Measurements from ENCODE around the gene SMAP2. TPM values are rescaled to one million over a fixed set of nuclear protein-coding genes. Genes with fewer than 3 reads are reported as not detected.

SMAP2 gene
- total RNA-seq, 4 donors from 2014 or later = 36.7 to 55.2 (median 45.1) TPM

DNA sequence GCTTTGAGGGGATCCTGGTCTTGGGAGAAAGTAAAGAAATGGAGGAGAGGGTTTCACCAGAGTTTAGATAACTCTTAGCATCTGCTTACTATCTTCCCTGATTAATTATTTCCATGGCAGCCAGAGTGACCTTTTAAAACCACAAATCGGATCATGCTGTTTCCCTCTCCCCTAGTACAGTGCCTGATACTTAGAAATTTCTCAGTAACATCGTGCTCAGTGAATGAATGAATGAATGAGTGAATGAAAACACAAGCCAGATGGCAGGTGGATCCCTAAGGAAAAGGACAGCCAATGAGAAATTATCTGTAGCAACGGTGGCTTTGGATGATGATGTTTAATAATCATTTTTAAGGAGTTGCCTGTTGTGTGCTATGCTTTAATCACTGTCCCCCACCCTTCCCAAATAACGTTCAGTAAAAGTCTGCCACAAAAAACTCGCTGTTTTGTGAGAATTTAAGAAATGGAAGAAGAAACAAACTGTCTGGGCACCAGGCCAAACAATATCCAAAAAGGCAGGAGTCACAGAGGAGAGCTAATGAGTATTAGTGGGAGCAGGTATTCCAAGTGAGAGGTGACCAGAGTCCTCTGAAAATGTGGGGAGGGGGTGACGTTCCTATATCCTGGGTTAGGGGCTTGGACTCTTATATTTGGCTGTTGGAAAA is 737 bp upstream of the SMAP2 start:
- no peaks in the 10 kb centered on the region for H3K27me3 ChIP-seq
- no peaks in the 10 kb centered on the region for H3K9me3 ChIP-seq
- peaks cover 4 to 22% (median 6%) of the 10 kb centered on the region in 4 donors for H3K4me1 ChIP-seq
- 39 to 40% methylated on average over 6 of the region's 6 CpGs for WGBS, 2 donors
- H3K27ac ChIP-seq = no peak overlapping the region
- DNase-seq (ENCODE audit: low spot score in 2 of 2) = no peak
- no peak for TF ChIP-seq EP300 (IDR thresholded peaks at IDR 0.05)
- H3K36me3 ChIP-seq = no peaks in the 10 kb centered on the region
- peak overlapping the region in 3 of 4 donors; percentile 96 to 100 (median 99) for H3K4me3 ChIP-seq

DNA sequence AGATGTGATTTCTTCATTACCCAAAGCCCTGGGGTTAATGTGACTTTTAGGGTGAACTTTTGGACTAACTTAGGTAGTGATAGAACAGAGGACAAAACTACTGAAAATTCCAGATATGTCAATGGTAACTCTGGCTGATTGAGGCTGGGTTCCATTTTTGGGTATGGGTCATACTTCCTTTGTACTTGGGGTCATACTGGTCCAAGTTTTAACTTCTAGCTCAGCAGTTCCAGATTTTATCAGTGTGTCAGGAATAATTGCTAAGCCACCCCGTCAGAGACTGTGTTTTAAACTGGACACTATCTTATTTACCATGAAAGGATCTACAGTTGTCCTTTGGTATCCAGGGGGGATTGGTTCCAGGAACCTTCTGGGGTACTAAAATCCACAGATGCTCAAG is 4.0 kb downstream of the SMAP2 start:
- H3K9me3 ChIP-seq = no peaks in the 10 kb centered on the region
- no peak overlapping the region for H3K4me3 ChIP-seq
- peaks cover 5 to 37% (median 14%) of the 10 kb centered on the region in 4 donors for H3K4me1 ChIP-seq
- no peaks in the 10 kb centered on the region for H3K36me3 ChIP-seq
- no peaks in the 10 kb centered on the region for H3K27me3 ChIP-seq
- TF ChIP-seq, protein P1, sequence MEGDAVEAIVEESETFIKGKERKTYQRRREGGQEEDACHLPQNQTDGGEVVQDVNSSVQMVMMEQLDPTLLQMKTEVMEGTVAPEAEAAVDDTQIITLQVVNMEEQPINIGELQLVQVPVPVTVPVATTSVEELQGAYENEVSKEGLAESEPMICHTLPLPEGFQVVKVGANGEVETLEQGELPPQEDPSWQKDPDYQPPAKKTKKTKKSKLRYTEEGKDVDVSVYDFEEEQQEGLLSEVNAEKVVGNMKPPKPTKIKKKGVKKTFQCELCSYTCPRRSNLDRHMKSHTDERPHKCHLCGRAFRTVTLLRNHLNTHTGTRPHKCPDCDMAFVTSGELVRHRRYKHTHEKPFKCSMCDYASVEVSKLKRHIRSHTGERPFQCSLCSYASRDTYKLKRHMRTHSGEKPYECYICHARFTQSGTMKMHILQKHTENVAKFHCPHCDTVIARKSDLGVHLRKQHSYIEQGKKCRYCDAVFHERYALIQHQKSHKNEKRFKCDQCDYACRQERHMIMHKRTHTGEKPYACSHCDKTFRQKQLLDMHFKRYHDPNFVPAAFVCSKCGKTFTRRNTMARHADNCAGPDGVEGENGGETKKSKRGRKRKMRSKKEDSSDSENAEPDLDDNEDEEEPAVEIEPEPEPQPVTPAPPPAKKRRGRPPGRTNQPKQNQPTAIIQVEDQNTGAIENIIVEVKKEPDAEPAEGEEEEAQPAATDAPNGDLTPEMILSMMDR (IDR thresholded peaks at IDR 0.05) = no peak
- no peak for TF ChIP-seq EP300 (IDR thresholded peaks at IDR 0.05)
- no peak for TF ChIP-seq POLR2A (IDR thresholded peaks at IDR 0.05)
- H3K27ac ChIP-seq = peak overlapping the region in 3 of 4 donors; percentile 21 to 58 (median 40)
- no peak for DNase-seq (ENCODE audit: low spot score in 2 of 2)
- 57 to 67% methylated on average over 1 of the region's 1 CpG for WGBS, 2 donors

DNA sequence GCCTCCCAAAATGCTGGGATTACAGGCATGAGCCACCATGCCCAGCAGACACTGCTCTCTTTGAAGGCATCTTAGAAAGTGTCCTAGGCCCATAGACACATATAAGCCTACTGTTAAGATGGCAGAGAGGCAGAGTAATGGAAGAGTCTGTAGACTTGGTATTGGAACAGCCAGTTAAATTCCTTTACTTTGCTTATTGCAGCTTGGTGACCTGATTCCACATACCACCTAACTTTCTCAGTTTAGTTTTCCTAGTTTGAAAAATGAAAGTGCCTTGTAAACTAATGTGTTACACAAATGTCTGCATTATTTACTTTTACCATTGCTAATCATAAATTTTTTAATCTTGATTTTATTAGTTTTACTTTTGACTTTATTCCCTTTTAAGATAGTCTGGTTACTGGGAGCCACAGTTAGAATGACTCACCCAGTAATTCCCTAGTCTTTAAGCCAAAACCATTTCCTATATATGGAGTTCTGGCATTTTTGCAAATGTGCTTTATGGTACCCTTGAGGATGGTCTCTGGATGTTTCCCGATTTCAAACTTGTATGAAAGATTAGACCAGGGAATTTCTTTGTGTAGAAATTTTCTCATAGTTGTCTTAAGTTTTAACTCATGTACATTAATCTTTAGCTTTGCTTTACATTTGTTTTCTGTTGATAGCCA is 6.4 kb downstream of the SMAP2 start:
- WGBS, 2 donors = 19 to 53% methylated on average over 1 of the region's 1 CpG
- H3K36me3 ChIP-seq = no peaks in the 10 kb centered on the region
- peak overlapping the region in 3 of 4 donors; percentile 49 to 92 (median 65) for H3K27ac ChIP-seq
- H3K27me3 ChIP-seq = no peaks in the 10 kb centered on the region
- H3K4me1 ChIP-seq = peaks cover 0 to 35% (median 18%) of the 10 kb centered on the region in 4 donors
- no peak overlapping the region for H3K4me3 ChIP-seq
- no peak for TF ChIP-seq POLR2A (IDR thresholded peaks at IDR 0.05)
- no peak for TF ChIP-seq EP300 (IDR thresholded peaks at IDR 0.05)
- TF ChIP-seq, protein P1 (IDR thresholded peaks at IDR 0.05) = no peak
- no peaks in the 10 kb centered on the region for H3K9me3 ChIP-seq
- no peak for DNase-seq (ENCODE audit: low spot score in 2 of 2)

DNA sequence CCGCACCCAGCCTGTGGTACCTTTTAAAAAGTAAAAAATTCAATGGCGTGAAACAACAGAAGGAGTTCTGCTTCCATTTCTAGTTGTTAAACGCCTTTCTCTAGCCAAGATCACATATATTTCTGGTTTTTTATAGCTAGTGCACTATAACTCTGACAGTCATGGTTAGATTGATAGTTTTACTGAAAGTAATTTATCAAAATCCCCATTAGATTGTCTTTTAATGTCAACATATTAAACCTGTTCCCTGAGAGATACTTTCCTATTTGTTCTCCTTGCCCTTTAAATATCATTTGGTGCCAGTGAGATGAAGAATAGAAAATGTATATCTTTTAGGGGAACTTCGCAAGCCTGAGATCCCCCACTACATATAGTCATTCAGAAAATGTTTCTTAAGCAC is 7.3 kb downstream of the SMAP2 start:
- DNase-seq (ENCODE audit: low spot score in 2 of 2) = no peak
- Histone ChIP-seq H3K36me3 (no peaks in the 10 kb centered on the region), H3K27ac (peak overlapping the region in 3 of 4 donors; percentile 37 to 92 (median 49)), H3K9me3 (no peaks in the 10 kb centered on the region), H3K27me3 (no peaks in the 10 kb centered on the region), H3K4me3 (no peak overlapping the region), H3K4me1 (peaks cover 0 to 40% (median 18%) of the 10 kb centered on the region in 4 donors)
- 90 to 91% methylated on average over 4 of the region's 4 CpGs for WGBS, 2 donors
- TF ChIP-seq, protein P1 (IDR thresholded peaks at IDR 0.05) = no peak
- TF ChIP-seq POLR2A (IDR thresholded peaks at IDR 0.05) (no peak), EP300 (IDR thresholded peaks at IDR 0.05) (no peak)

DNA sequence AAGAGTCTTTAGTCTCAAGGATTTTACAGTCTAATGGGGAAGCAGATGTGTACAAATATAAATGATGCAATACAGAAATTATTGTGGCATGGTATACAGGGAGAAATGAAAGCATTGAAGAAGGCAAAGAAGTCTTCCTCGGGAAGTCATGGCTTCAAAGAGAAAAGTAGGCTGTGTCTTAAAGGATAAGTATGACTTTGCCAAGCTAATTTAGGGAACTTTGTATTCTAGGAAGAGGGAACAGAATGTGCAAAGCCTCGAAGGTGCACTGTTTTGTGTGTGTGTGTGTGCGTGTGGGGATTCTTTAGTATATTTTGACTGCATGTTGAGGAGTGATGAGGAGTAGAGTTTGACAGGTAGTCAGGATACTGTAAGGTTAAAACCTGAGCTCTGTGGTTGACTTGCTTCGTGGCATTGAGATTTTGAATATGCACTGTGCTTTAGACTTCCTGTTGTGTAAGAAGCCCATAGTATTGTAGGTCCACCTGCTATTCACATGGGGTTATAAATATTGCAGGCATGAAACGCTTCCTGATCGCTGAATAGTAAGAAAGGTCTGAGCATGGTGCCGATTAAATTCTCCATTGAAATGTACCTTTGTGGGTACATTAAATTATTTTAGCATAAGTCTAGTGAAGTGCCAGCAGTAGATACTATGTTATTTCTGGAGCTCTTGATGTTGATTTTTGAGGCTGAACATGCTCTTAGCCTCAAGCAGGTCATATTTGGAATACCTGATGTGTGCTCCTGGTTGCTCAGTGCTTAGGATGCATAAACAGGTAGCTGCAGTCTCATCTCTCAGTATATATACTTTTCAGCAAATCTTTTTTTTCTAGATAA is 8.0 kb downstream of the SMAP2 start:
- Histone ChIP-seq H3K4me1 (peaks cover 0 to 43% (median 21%) of the 10 kb centered on the region in 4 donors), H3K9me3 (no peaks in the 10 kb centered on the region), H3K27me3 (no peaks in the 10 kb centered on the region), H3K27ac (peak overlapping the region in 3 of 4 donors; percentile 49 to 92 (median 84)), H3K4me3 (peak overlapping the region in 1 of 4 donors; percentile 25), H3K36me3 (no peaks in the 10 kb centered on the region)
- 72 to 75% methylated on average over 7 of the region's 7 CpGs for WGBS, 2 donors
- DNase-seq (ENCODE audit: low spot score in 2 of 2) = no peak
- TF ChIP-seq, protein P1 (IDR thresholded peaks at IDR 0.05) = no peak
- peak in 1 of 2 donors; percentile 25 for TF ChIP-seq EP300 (IDR thresholded peaks at IDR 0.05)
